Measurements from ENCODE around the gene UBE2A. TPM values are rescaled to one million over a fixed set of nuclear protein-coding genes. Genes with fewer than 3 reads are reported as not detected.

Gene UBE2A
- 69.5 to 72.5 TPM (median 71.6 TPM) in 3 replicates for total RNA-seq
- long read RNA-seq, transcript UBE2A-206 (5 exons, 1,381 nt): minor isoform, 19 of 128 reads
- long read RNA-seq, transcript UBE2A-202 (6 exons, 1,874 nt): major isoform, 90 of 128 reads
- long read RNA-seq, partial matches to known transcripts: 2 of 128 reads
- long read RNA-seq, other reads (novel, unspliced or antisense): 15 of 128 reads

- TF ChIP-seq CTCF (IDR thresholded peaks at IDR 0.05): peak; percentile 75
- H3K36me3 Mint-ChIP-seq (ENCODE audit: low read depth): no peaks in the 10 kb centered on the region
- no peaks in the 10 kb centered on the region for H3K27me3 Mint-ChIP-seq (ENCODE audit: low read depth)
- peak; percentile 96 for DNase-seq (ENCODE audit: low spot score)
- peaks cover 4% of the 10 kb centered on the region for H3K4me1 Mint-ChIP-seq (ENCODE audit: low read depth)
- H3K9me3 Mint-ChIP-seq (ENCODE audit: low read depth): peaks cover 4% of the 10 kb centered on the region
- peak within 1 kb of the TSS; percentile 96 for H3K27ac Mint-ChIP-seq (ENCODE audit: unreplicated experiment)
- H3K4me3 Mint-ChIP-seq (ENCODE audit: unreplicated experiment): peak within 1 kb of the TSS; percentile 92
Measured at GRCh38 chrX:119574394-119575266, at the start of gene UBE2A. Gene UBE2A, plus strand, starts transcription at chrX:119574563. Its CDS starts 149 bp downstream, at chrX:119574712.

GRCh38 chrX:119529345-119530276 is 44.8 kb upstream of the UBE2A start:
- no peak overlapping the region for H3K27ac Mint-ChIP-seq (ENCODE audit: unreplicated experiment)
- no peaks in the 10 kb centered on the region for H3K9me3 Mint-ChIP-seq (ENCODE audit: low read depth)
- no peaks in the 10 kb centered on the region for H3K4me1 Mint-ChIP-seq (ENCODE audit: low read depth)
- no peak for DNase-seq (ENCODE audit: low spot score)
- peaks cover 2% of the 10 kb centered on the region for H3K36me3 Mint-ChIP-seq (ENCODE audit: low read depth)
- H3K27me3 Mint-ChIP-seq (ENCODE audit: low read depth): no peaks in the 10 kb centered on the region
- TF ChIP-seq CTCF (IDR thresholded peaks at IDR 0.05): no peak
- H3K4me3 Mint-ChIP-seq (ENCODE audit: unreplicated experiment): no peak overlapping the region

- Mint-ChIP-seq H3K9me3 (ENCODE audit: low read depth) (peaks cover 5% of the 10 kb centered on the region), H3K36me3 (ENCODE audit: low read depth) (peaks cover 2% of the 10 kb centered on the region), H3K27ac (ENCODE audit: unreplicated experiment) (no peak overlapping the region), H3K4me3 (ENCODE audit: unreplicated experiment) (no peak overlapping the region), H3K27me3 (ENCODE audit: low read depth) (no peaks in the 10 kb centered on the region), H3K4me1 (ENCODE audit: low read depth) (peaks cover 9% of the 10 kb centered on the region)
- no peak for DNase-seq (ENCODE audit: low spot score)
- no peak for TF ChIP-seq CTCF (IDR thresholded peaks at IDR 0.05)
Measured at GRCh38 chrX:119537487-119537886, 36.9 kb upstream of the UBE2A start.

- no peak overlapping the region for H3K27ac Mint-ChIP-seq (ENCODE audit: unreplicated experiment)
- peaks cover 2% of the 10 kb centered on the region for H3K36me3 Mint-ChIP-seq (ENCODE audit: low read depth)
- DNase-seq (ENCODE audit: low spot score): no peak
- H3K27me3 Mint-ChIP-seq (ENCODE audit: low read depth): no peaks in the 10 kb centered on the region
- H3K9me3 Mint-ChIP-seq (ENCODE audit: low read depth): peaks cover 5% of the 10 kb centered on the region
- H3K4me3 Mint-ChIP-seq (ENCODE audit: unreplicated experiment): no peak overlapping the region
- peaks cover 9% of the 10 kb centered on the region for H3K4me1 Mint-ChIP-seq (ENCODE audit: low read depth)
- peak; percentile 15 for TF ChIP-seq CTCF (IDR thresholded peaks at IDR 0.05)
Measured at GRCh38 chrX:119539872-119540271, 34.5 kb upstream of the UBE2A start.

GRCh38 chrX:119541188-119541587 is 33.2 kb upstream of the UBE2A start:
- Mint-ChIP-seq H3K4me1 (ENCODE audit: low read depth) (peaks cover 9% of the 10 kb centered on the region), H3K4me3 (ENCODE audit: unreplicated experiment) (no peak overlapping the region), H3K9me3 (ENCODE audit: low read depth) (peaks cover 3% of the 10 kb centered on the region), H3K36me3 (ENCODE audit: low read depth) (peaks cover 2% of the 10 kb centered on the region), H3K27ac (ENCODE audit: unreplicated experiment) (peak overlapping the region; percentile 6), H3K27me3 (ENCODE audit: low read depth) (no peaks in the 10 kb centered on the region)
- no peak for TF ChIP-seq CTCF (IDR thresholded peaks at IDR 0.05)
- no peak for DNase-seq (ENCODE audit: low spot score)

Data from chondrocyte (in vitro differentiated cells).